Ectodermal cell (in vitro differentiated cells): ENCODE data around the gene ADGRA1.

ENCODE experiments used
- H3K27ac ChIP-seq: 2 replicates; pipeline ENCODE4 v1.7.0; 2013; ENCODE audit warnings: mild to moderate bottlenecking, low read depth, low read length; ENCODE audit not compliant: insufficient read depth, poor library complexity, severe bottlenecking
- H3K27me3 ChIP-seq: 2 replicates; pipeline ENCODE4 v1.7.0; 2013; ENCODE audit warnings: mild to moderate bottlenecking, low read length; ENCODE audit not compliant: insufficient read depth, control insufficient read depth, poor library complexity, severe bottlenecking
- H3K36me3 ChIP-seq: one replicate; pipeline ENCODE4 v1.7.0; 2013; ENCODE audit warnings: low read length; ENCODE audit not compliant: control insufficient read depth, insufficient read depth
- H3K4me1 ChIP-seq: one replicate; pipeline ENCODE4 v1.7.0; 2013; ENCODE audit warnings: low read length; ENCODE audit not compliant: control insufficient read depth, insufficient read depth
- H3K4me3 ChIP-seq: 2 replicates; pipeline ENCODE4 v1.7.0; 2013; ENCODE audit warnings: low read depth, low read length, control low read depth; ENCODE audit not compliant: insufficient read depth
- H3K9me3 ChIP-seq: 2 replicates; pipeline ENCODE4 v1.7.0; 2013; ENCODE audit warnings: mild to moderate bottlenecking, low read length, moderate library complexity; ENCODE audit not compliant: control insufficient read depth
- WGBS, 2 experiments: methylation state at CpG; one replicate each; pipeline ENCODE4 v1.1.7; 2013; ENCODE audit warnings: missing lambda C conversion rate in 2 of 2; 5-methylcytosine and 5-hydroxymethylcytosine counted together

Gene ADGRA1

DNA sequence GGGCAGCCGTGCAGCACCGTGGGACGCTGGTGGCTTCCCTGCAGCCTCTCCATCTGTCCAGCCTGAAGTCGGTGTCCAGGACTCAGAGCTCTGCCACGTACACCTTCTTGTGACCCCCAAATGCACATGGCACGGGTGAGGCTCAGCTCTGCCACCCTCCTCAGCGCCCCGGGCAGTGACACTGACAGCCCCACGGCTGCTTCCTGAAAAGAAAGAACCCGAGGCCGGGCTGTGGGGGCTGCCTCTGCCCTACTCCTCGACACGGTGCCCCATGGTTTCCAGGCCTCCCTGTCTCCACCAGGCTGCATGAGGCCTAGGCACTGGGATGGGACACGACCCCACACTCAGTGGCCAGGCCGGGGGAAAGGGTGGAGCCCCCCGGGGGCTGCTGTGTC, 13.7 kb downstream of the ADGRA1 start:
- Histone ChIP-seq H3K4me3 (no peak overlapping the region), H3K27ac (no peak overlapping the region), H3K36me3 (no peaks in the 10 kb centered on the region), H3K27me3 (peaks cover 1% of the 10 kb centered on the region), H3K9me3 (no peaks in the 10 kb centered on the region), H3K4me1 (peaks cover 25% of the 10 kb centered on the region)
- 14 to 22% methylated on average over 16 of the region's 16 CpGs for WGBS, 2 experiments

- H3K4me3 ChIP-seq = no peak overlapping the region
- H3K27me3 ChIP-seq = no peaks in the 10 kb centered on the region
- H3K36me3 ChIP-seq = no peaks in the 10 kb centered on the region
- peaks cover 25% of the 10 kb centered on the region for H3K4me1 ChIP-seq
- no peak overlapping the region for H3K27ac ChIP-seq
- 75 to 78% methylated on average over 29 of the region's 29 CpGs for WGBS, 2 experiments
- no peaks in the 10 kb centered on the region for H3K9me3 ChIP-seq
These were observed 14.8 kb downstream of the ADGRA1 start for GRCh38 chr10:133102415-133103095.

- Histone ChIP-seq H3K4me1 (peaks cover 25% of the 10 kb centered on the region), H3K27ac (no peak overlapping the region)
- WGBS, 2 experiments = 85 to 86% methylated on average over 24 of the region's 24 CpGs
These were observed 15.7 kb downstream of the ADGRA1 start for GRCh38 chr10:133103311-133103910.

GRCh38 chr10:133104068-133104962, 16.6 kb downstream of the ADGRA1 start:
- H3K36me3 ChIP-seq = no peaks in the 10 kb centered on the region
- no peak overlapping the region for H3K27ac ChIP-seq
- H3K27me3 ChIP-seq = no peaks in the 10 kb centered on the region
- 90 to 92% methylated on average over 40 of the region's 40 CpGs for WGBS, 2 experiments
- no peak overlapping the region for H3K4me3 ChIP-seq
- peaks cover 3% of the 10 kb centered on the region for H3K9me3 ChIP-seq
- H3K4me1 ChIP-seq = peaks cover 25% of the 10 kb centered on the region

More at GRCh38 chr10:133103311-133103910, 15.7 kb downstream of the ADGRA1 start:
- no peaks in the 10 kb centered on the region for H3K36me3 ChIP-seq
- no peak overlapping the region for H3K4me3 ChIP-seq
- peaks cover 3% of the 10 kb centered on the region for H3K9me3 ChIP-seq
- no peaks in the 10 kb centered on the region for H3K27me3 ChIP-seq

- Histone ChIP-seq H3K4me3 (no peak overlapping the region), H3K27ac (no peak overlapping the region)
These were observed 17.4 kb downstream of the ADGRA1 start for GRCh38 chr10:133104963-133105640.

GRCh38 chr10:133105686-133106390, 18.1 kb downstream of the ADGRA1 start:
- peaks cover 3% of the 10 kb centered on the region for H3K9me3 ChIP-seq
- H3K4me1 ChIP-seq = peaks cover 18% of the 10 kb centered on the region
- H3K27ac ChIP-seq = no peak overlapping the region
- no peaks in the 10 kb centered on the region for H3K27me3 ChIP-seq
- H3K4me3 ChIP-seq = no peak overlapping the region
- H3K36me3 ChIP-seq = no peaks in the 10 kb centered on the region
- 84 to 86% methylated on average over 19 of the region's 19 CpGs for whole genome bisulfite sequencing, 2 experiments

More at GRCh38 chr10:133104963-133105640, 17.4 kb downstream of the ADGRA1 start:
- 91 to 93% methylated on average over 30 of the region's 30 CpGs for WGBS, 2 experiments
- Histone ChIP-seq H3K4me1 (peaks cover 25% of the 10 kb centered on the region), H3K27me3 (no peaks in the 10 kb centered on the region), H3K9me3 (peaks cover 3% of the 10 kb centered on the region), H3K36me3 (no peaks in the 10 kb centered on the region)

DNA sequence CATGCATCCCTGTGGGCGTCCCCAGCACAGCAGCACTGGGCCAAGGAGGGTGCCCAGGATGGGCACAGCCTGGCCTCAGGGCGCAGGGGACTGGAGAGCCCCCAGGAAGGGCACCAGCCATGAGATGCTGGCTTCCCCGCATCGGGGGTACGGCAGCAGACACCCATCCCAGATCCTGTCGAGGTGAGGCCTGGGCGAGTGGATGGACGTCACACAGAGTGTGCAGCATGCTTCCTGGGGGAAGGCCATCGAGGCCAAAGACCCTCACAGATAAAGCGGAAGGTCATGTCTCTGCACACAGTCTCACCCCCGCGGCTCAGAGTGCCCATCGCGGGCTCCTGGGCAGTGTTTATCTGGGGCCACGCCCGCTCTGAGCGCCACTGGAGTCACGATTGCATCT, 18.8 kb downstream of the ADGRA1 start:
- Histone ChIP-seq H3K27me3 (no peaks in the 10 kb centered on the region), H3K36me3 (no peaks in the 10 kb centered on the region), H3K4me3 (no peak overlapping the region), H3K4me1 (peaks cover 12% of the 10 kb centered on the region), H3K27ac (no peak overlapping the region), H3K9me3 (peaks cover 3% of the 10 kb centered on the region)
- 90 to 91% methylated on average over 18 of the region's 18 CpGs for WGBS, 2 experiments

DNA sequence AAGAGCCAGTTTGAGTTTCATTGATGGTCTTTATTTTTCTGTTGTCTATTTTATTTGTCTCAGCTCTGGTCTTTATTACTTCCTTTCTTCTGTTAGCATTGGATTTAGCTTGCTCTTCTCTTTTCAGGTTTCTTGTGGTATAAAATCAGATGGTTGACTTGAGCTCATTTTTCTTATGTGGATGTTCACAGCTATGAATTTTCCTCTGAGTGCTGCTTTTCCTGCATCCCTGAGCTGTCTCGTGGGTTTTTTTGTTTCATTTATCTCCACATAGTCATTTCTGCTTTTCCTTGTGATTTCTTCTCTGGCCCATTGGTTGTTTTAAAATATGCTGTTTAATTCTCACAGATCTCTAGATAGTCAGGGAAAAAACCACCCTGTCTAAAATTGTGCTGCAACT, 19.7 kb downstream of the ADGRA1 start:
- Histone ChIP-seq H3K9me3 (peaks cover 3% of the 10 kb centered on the region), H3K27ac (no peak overlapping the region), H3K4me3 (no peak overlapping the region), H3K36me3 (no peaks in the 10 kb centered on the region), H3K4me1 (peaks cover 3% of the 10 kb centered on the region), H3K27me3 (no peaks in the 10 kb centered on the region)
- WGBS, 2 experiments = 88 to 100% methylated on average over 1 of the region's 1 CpG

- H3K4me1 ChIP-seq = no peaks in the 10 kb centered on the region
- WGBS, 2 experiments = 83 to 84% methylated on average over 11 of the region's 11 CpGs
- no peaks in the 10 kb centered on the region for H3K27me3 ChIP-seq
- no peaks in the 10 kb centered on the region for H3K36me3 ChIP-seq
- no peak overlapping the region for H3K4me3 ChIP-seq
- H3K27ac ChIP-seq = no peak overlapping the region
- H3K9me3 ChIP-seq = peaks cover 3% of the 10 kb centered on the region
These were observed 22.0 kb downstream of the ADGRA1 start for GRCh38 chr10:133109711-133110110.
